ENCODE results near the gene GUCY2C. TPM values are rescaled to one million over a fixed set of nuclear protein-coding genes. Genes with fewer than 3 reads are reported as not detected.

The GUCY2C gene
- total and polyA plus RNA-seq, 2 experiments from 2014 or later, result not detected

DNA sequence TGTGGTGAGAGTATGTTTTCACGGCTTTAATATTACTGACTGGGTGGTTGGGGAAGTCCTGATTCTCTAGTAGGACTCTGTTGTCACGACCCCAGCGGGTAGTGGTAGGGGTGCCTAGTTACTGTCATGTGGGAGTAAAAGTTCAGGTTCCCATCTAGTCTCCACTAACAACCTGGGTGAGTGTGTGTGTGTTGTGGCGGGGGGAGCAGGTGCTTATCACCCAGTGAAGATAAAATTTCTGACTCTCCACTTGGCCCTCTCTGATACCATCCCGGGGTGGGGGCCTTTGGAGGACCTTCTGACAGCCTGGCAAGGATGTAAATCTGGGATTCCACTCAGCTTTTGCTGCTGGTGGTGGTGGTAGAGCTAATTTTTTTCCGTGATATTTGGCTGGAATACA lies 35.4 kb upstream of the GUCY2C start:
- no peak overlapping the region for H3K4me3 ChIP-seq
- H3K9me2 ChIP-seq (ENCODE audit: insufficient read depth), result no peaks in the 10 kb centered on the region
- H3K79me2 ChIP-seq (ENCODE audit: insufficient read depth), result no peaks in the 10 kb centered on the region
- peaks cover 5% of the 10 kb centered on the region for H3K9me3 ChIP-seq (ENCODE audit: low read depth)
- in situ Hi-C loops (cut with MboI), result no loop called here
- H3F3A ChIP-seq (ENCODE audit: insufficient read depth), result no peaks in the 10 kb centered on the region
- H3K4me1 ChIP-seq (ENCODE audit: insufficient read depth), result no peaks in the 10 kb centered on the region
- no peak overlapping the region for H3K4me2 ChIP-seq (ENCODE audit: unreplicated experiment)
- TF ChIP-seq EZH2 (IDR thresholded peaks at IDR 0.05; ENCODE audit: insufficient read depth, poor library complexity, severe bottlenecking) (no peak), EZH2phosphoT487 (IDR thresholded peaks at IDR 0.05; ENCODE audit: insufficient read depth, low read depth) (no peak)
- no peak overlapping the region for H3K9ac ChIP-seq
- WGBS, 2 experiments (ENCODE audit: low coverage in 1 of 2, low lambda C conversion rate in 2 of 2, missing lambda C conversion rate in 2 of 2), result 44 to 48% methylated on average over 6 of the region's 6 CpGs
- H3K27ac ChIP-seq, result no peak overlapping the region
- H3K36me3 ChIP-seq (ENCODE audit: low read depth), result no peaks in the 10 kb centered on the region
- H4K20me1 ChIP-seq (ENCODE audit: insufficient read depth), result no peaks in the 10 kb centered on the region
- no peak overlapping the region for H2AFZ ChIP-seq
- no peaks in the 10 kb centered on the region for H3K27me3 ChIP-seq (replicated peaks; ENCODE audit: insufficient read depth)
- no peak for DNase-seq

DNA sequence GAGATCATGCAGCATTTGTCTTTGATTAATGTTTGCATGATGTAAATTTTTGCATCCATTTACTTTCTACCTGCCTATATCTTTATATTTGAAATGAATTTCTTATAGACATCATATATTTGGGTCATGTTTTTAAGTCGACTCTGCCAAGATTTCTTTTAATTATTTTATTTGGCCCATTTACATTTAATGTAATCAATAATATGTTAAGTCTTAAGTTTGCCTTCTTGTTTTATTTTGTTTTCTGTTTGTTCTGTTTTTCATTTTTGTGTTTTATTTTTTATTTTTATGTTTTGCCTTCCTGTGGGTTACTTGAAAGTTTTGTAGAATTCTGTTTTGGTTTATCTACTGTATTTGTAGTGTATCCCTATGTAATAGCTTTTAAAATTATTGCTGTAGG lies 33.2 kb upstream of the GUCY2C start:
- Histone ChIP-seq H4K20me1 (ENCODE audit: insufficient read depth) (no peaks in the 10 kb centered on the region), H3K36me3 (ENCODE audit: low read depth) (no peaks in the 10 kb centered on the region), H3K4me2 (ENCODE audit: unreplicated experiment) (no peak overlapping the region), H3K4me3 (no peak overlapping the region), H3K4me1 (ENCODE audit: insufficient read depth) (no peaks in the 10 kb centered on the region), H3F3A (ENCODE audit: insufficient read depth) (no peaks in the 10 kb centered on the region), H3K27ac (no peak overlapping the region), H3K9me3 (ENCODE audit: low read depth) (peaks cover 5% of the 10 kb centered on the region), H2AFZ (no peak overlapping the region), H3K79me2 (ENCODE audit: insufficient read depth) (no peaks in the 10 kb centered on the region), H3K27me3 (replicated peaks; ENCODE audit: insufficient read depth) (no peaks in the 10 kb centered on the region), H3K9ac (no peak overlapping the region), H3K9me2 (ENCODE audit: insufficient read depth) (no peaks in the 10 kb centered on the region)
- DNase-seq, result no peak
- 60 to 82% methylated on average over 1 of the region's 1 CpG for WGBS, 2 experiments (ENCODE audit: low coverage in 1 of 2, low lambda C conversion rate in 2 of 2, missing lambda C conversion rate in 2 of 2)
- in situ Hi-C loops (cut with MboI), result loop anchor here (10.0 kb wide), 1 partner anchor 275 kb away; no protein-coding TSS in a partner anchor
- TF ChIP-seq EZH2phosphoT487 (IDR thresholded peaks at IDR 0.05; ENCODE audit: insufficient read depth, low read depth), result no peak
- TF ChIP-seq EZH2 (IDR thresholded peaks at IDR 0.05; ENCODE audit: insufficient read depth, poor library complexity, severe bottlenecking), result no peak

- Histone ChIP-seq H2AFZ (no peak overlapping the region), H3K27me3 (replicated peaks; ENCODE audit: insufficient read depth) (no peaks in the 10 kb centered on the region), H3K4me3 (no peak overlapping the region), H3K36me3 (ENCODE audit: low read depth) (no peaks in the 10 kb centered on the region), H3K27ac (no peak overlapping the region), H3K9ac (no peak overlapping the region), H4K20me1 (ENCODE audit: insufficient read depth) (no peaks in the 10 kb centered on the region), H3K9me3 (ENCODE audit: low read depth) (no peaks in the 10 kb centered on the region), H3K4me2 (ENCODE audit: unreplicated experiment) (no peak overlapping the region), H3K4me1 (ENCODE audit: insufficient read depth) (no peaks in the 10 kb centered on the region), H3F3A (ENCODE audit: insufficient read depth) (no peaks in the 10 kb centered on the region), H3K9me2 (ENCODE audit: insufficient read depth) (no peaks in the 10 kb centered on the region), H3K79me2 (ENCODE audit: insufficient read depth) (no peaks in the 10 kb centered on the region)
- TF ChIP-seq EZH2phosphoT487 (IDR thresholded peaks at IDR 0.05; ENCODE audit: insufficient read depth, low read depth) (no peak), EZH2 (IDR thresholded peaks at IDR 0.05; ENCODE audit: insufficient read depth, poor library complexity, severe bottlenecking) (no peak)
- in situ Hi-C loops (cut with MboI), result loop anchor here (10.0 kb wide), 1 partner anchor 281 kb away; no protein-coding TSS in a partner anchor
- DNase-seq, result peak; percentile 74
- 3 to 6% methylated on average over 4 of the region's 4 CpGs for WGBS, 2 experiments (ENCODE audit: low coverage in 1 of 2, low lambda C conversion rate in 2 of 2, missing lambda C conversion rate in 2 of 2)
Measured at GRCh38 chr12:14723763-14724162, 27.4 kb upstream of the GUCY2C start.

DNA sequence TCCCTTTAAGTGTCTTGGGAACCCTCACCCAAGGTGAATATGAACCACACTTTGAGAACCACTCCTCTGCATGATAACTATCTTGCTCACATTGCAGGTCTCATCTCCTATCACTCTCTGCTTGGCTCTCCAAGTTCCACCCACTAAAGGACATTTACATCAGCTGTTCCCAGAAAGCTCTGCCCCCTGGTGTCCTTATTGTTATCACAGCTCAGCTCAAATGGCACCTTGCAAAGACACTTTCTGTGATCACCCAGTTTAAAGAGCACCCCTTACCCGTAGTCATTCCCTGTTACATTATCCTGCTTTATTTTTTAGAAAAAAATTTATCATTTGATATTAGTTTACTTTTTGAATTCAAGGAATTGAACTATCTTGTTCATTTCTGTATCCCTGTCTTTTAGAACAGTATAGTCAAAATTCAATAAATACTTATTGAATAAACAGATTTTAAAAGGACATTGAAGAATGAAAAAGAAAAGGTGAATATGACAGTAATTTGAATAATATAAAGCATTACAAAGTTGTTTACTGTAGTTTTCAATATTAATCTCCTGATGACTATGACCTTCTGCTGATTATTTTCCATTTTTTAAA lies 20.5 kb upstream of the GUCY2C start:
- Histone ChIP-seq H3K36me3 (ENCODE audit: low read depth) (no peaks in the 10 kb centered on the region), H3K9me2 (ENCODE audit: insufficient read depth) (no peaks in the 10 kb centered on the region), H3K9me3 (ENCODE audit: low read depth) (no peaks in the 10 kb centered on the region), H3K9ac (no peak overlapping the region), H3K4me2 (ENCODE audit: unreplicated experiment) (no peak overlapping the region), H3K79me2 (ENCODE audit: insufficient read depth) (no peaks in the 10 kb centered on the region), H3K27me3 (replicated peaks; ENCODE audit: insufficient read depth) (no peaks in the 10 kb centered on the region), H3K27ac (no peak overlapping the region), H4K20me1 (ENCODE audit: insufficient read depth) (no peaks in the 10 kb centered on the region), H3K4me3 (no peak overlapping the region), H3K4me1 (ENCODE audit: insufficient read depth) (no peaks in the 10 kb centered on the region), H2AFZ (no peak overlapping the region), H3F3A (ENCODE audit: insufficient read depth) (no peaks in the 10 kb centered on the region)
- in situ Hi-C loops (cut with MboI), result no loop called here
- DNase-seq, result peak; percentile 66
- TF ChIP-seq EZH2 (IDR thresholded peaks at IDR 0.05; ENCODE audit: insufficient read depth, poor library complexity, severe bottlenecking) (no peak), EZH2phosphoT487 (IDR thresholded peaks at IDR 0.05; ENCODE audit: insufficient read depth, low read depth) (no peak)
- WGBS, 2 experiments (ENCODE audit: low coverage in 1 of 2, low lambda C conversion rate in 2 of 2, missing lambda C conversion rate in 2 of 2), result 0 to 4% methylated on average over 1 of the region's 1 CpG

All from GM23248 (cell line).